BLaER1 (cell line): ENCODE data around the gene FAM171A1.

Source experiments
- H3K27ac ChIP-seq: shearing (Covaris generic); formaldehyde crosslinking; 2 replicates; pipeline ENCODE4 v1.8.1; 2022
- H3K27me3 ChIP-seq: shearing (Covaris generic); formaldehyde crosslinking; 2 replicates; pipeline ENCODE4 v1.8.1; 2022
- H3K36me3 ChIP-seq: shearing (Covaris generic); formaldehyde crosslinking; 2 replicates; pipeline ENCODE4 v1.8.1; 2022
- H3K4me1 ChIP-seq: shearing (Covaris generic); formaldehyde crosslinking; 2 replicates; pipeline ENCODE4 v1.8.1; 2022
- H3K4me2 ChIP-seq: shearing (Covaris generic); formaldehyde crosslinking; 2 replicates; pipeline ENCODE4 v1.8.1; 2022
- H3K4me3 ChIP-seq: shearing (Covaris generic); formaldehyde crosslinking; 2 replicates; pipeline ENCODE4 v1.8.1; 2022
- H3K9ac ChIP-seq: shearing (Covaris generic); formaldehyde crosslinking; 2 replicates; pipeline ENCODE4 v1.8.1; 2022
- H3K9me3 ChIP-seq: shearing (Covaris generic); formaldehyde crosslinking; 2 replicates; pipeline ENCODE4 v1.8.1; 2022
- H4K20me1 ChIP-seq: shearing (Covaris generic); formaldehyde crosslinking; 2 replicates; pipeline ENCODE4 v1.8.1; 2022
- Cebpa-rat ChIP-seq: shearing (Covaris generic); IDR thresholded peaks from 2 replicates; pipeline ENCODE4 v1.8.1; 2022

The FAM171A1 gene

GRCh38 chr10:15196021-15196834 is 174.9 kb downstream of the FAM171A1 start:
- Histone ChIP-seq H3K27ac (no peak overlapping the region), H3K9ac (no peak overlapping the region)

GRCh38 chr10:15189133-15189885 is 181.8 kb downstream of the FAM171A1 start:
- H4K20me1 ChIP-seq: no peaks in the 10 kb centered on the region
- H3K27ac ChIP-seq: no peak overlapping the region
- peaks cover 9% of the 10 kb centered on the region; the same call in 1 of the 2 replicates for H3K4me1 ChIP-seq
- peaks cover 10% of the 10 kb centered on the region; the same call in 1 of the 2 replicates for H3K9me3 ChIP-seq
- TF ChIP-seq Cebpa-rat: no peak
- H3K27me3 ChIP-seq: no peaks in the 10 kb centered on the region
- H3K36me3 ChIP-seq: no peaks in the 10 kb centered on the region
- H3K4me2 ChIP-seq: no peak overlapping the region
- H3K4me3 ChIP-seq: no peak overlapping the region
- H3K9ac ChIP-seq: no peak overlapping the region

More at GRCh38 chr10:15196021-15196834, 174.9 kb downstream of the FAM171A1 start:
- Histone ChIP-seq H3K4me2 (no peak overlapping the region), H3K4me1 (peaks cover 9% of the 10 kb centered on the region; the same call in 1 of the 2 replicates), H3K9me3 (peaks cover 11% of the 10 kb centered on the region; the same call in 1 of the 2 replicates), H3K36me3 (no peaks in the 10 kb centered on the region), H3K4me3 (no peak overlapping the region), H3K27me3 (no peaks in the 10 kb centered on the region), H4K20me1 (no peaks in the 10 kb centered on the region)
- TF ChIP-seq Cebpa-rat: no peak

- H3K9me3 ChIP-seq: 0 out of 2 replicates have a peak, but pooled peaks cover 5% of the 10 kb centered on the region
- no peak overlapping the region for H3K4me2 ChIP-seq
- no peak for TF ChIP-seq Cebpa-rat
Observed at GRCh38 chr10:15188603-15189002, 182.5 kb downstream of the FAM171A1 start.

GRCh38 chr10:15183689-15184481 is 187.2 kb downstream of the FAM171A1 start:
- no peaks in the 10 kb centered on the region for H4K20me1 ChIP-seq
- H3K4me1 ChIP-seq: no peaks in the 10 kb centered on the region
- H3K9ac ChIP-seq: no peak overlapping the region
- no peak overlapping the region for H3K4me3 ChIP-seq
- no peaks in the 10 kb centered on the region for H3K27me3 ChIP-seq
- no peak overlapping the region for H3K4me2 ChIP-seq
- H3K36me3 ChIP-seq: no peaks in the 10 kb centered on the region
- H3K9me3 ChIP-seq: no peaks in the 10 kb centered on the region
- H3K27ac ChIP-seq: no peak overlapping the region
- no peak for TF ChIP-seq Cebpa-rat

More at GRCh38 chr10:15188603-15189002, 182.5 kb downstream of the FAM171A1 start:
- Histone ChIP-seq H3K36me3 (no peaks in the 10 kb centered on the region), H3K4me1 (peaks cover 9% of the 10 kb centered on the region; the same call in 1 of the 2 replicates), H4K20me1 (no peaks in the 10 kb centered on the region), H3K4me3 (no peak overlapping the region), H3K9ac (no peak overlapping the region), H3K27me3 (no peaks in the 10 kb centered on the region), H3K27ac (no peak overlapping the region)

GRCh38 chr10:15182540-15183207 is 188.4 kb downstream of the FAM171A1 start:
- Histone ChIP-seq H3K9me3 (no peaks in the 10 kb centered on the region), H3K9ac (no peak overlapping the region), H3K27ac (no peak overlapping the region), H3K4me2 (no peak overlapping the region), H3K4me3 (no peak overlapping the region), H3K4me1 (no peaks in the 10 kb centered on the region), H4K20me1 (no peaks in the 10 kb centered on the region), H3K36me3 (no peaks in the 10 kb centered on the region), H3K27me3 (no peaks in the 10 kb centered on the region)
- TF ChIP-seq Cebpa-rat: no peak

- TF ChIP-seq Cebpa-rat: no peak
- H3K4me1 ChIP-seq: no peaks in the 10 kb centered on the region
- H3K9me3 ChIP-seq: no peaks in the 10 kb centered on the region
- no peaks in the 10 kb centered on the region for H3K27me3 ChIP-seq
- H3K9ac ChIP-seq: no peak overlapping the region
- H3K4me2 ChIP-seq: no peak overlapping the region
- H4K20me1 ChIP-seq: no peaks in the 10 kb centered on the region
- H3K27ac ChIP-seq: no peak overlapping the region
- H3K36me3 ChIP-seq: no peaks in the 10 kb centered on the region
- no peak overlapping the region for H3K4me3 ChIP-seq
Observed at GRCh38 chr10:15181576-15182156, 189.4 kb downstream of the FAM171A1 start.

- Histone ChIP-seq H3K27ac (no peak overlapping the region), H3K4me1 (no peaks in the 10 kb centered on the region), H4K20me1 (no peaks in the 10 kb centered on the region), H3K27me3 (no peaks in the 10 kb centered on the region), H3K36me3 (no peaks in the 10 kb centered on the region), H3K9me3 (no peaks in the 10 kb centered on the region), H3K4me2 (no peak overlapping the region), H3K9ac (no peak overlapping the region), H3K4me3 (no peak overlapping the region)
- no peak for TF ChIP-seq Cebpa-rat
Observed at GRCh38 chr10:15180736-15181135, 190.4 kb downstream of the FAM171A1 start.

- H3K27me3 ChIP-seq: no peaks in the 10 kb centered on the region
- no peaks in the 10 kb centered on the region for H3K36me3 ChIP-seq
- H3K4me1 ChIP-seq: no peaks in the 10 kb centered on the region
- no peak overlapping the region for H3K4me2 ChIP-seq
- no peak overlapping the region for H3K27ac ChIP-seq
- H4K20me1 ChIP-seq: no peaks in the 10 kb centered on the region
- H3K9ac ChIP-seq: no peak overlapping the region
- no peak for TF ChIP-seq Cebpa-rat
- H3K9me3 ChIP-seq: no peaks in the 10 kb centered on the region
- H3K4me3 ChIP-seq: no peak overlapping the region
Observed at GRCh38 chr10:15176269-15176668, 194.8 kb downstream of the FAM171A1 start.

GRCh38 chr10:15175587-15175986 is 195.5 kb downstream of the FAM171A1 start:
- H4K20me1 ChIP-seq: no peaks in the 10 kb centered on the region
- H3K36me3 ChIP-seq: no peaks in the 10 kb centered on the region
- H3K4me3 ChIP-seq: no peak overlapping the region
- no peak for TF ChIP-seq Cebpa-rat
- H3K4me2 ChIP-seq: no peak overlapping the region
- H3K27ac ChIP-seq: no peak overlapping the region
- H3K9me3 ChIP-seq: no peaks in the 10 kb centered on the region
- no peaks in the 10 kb centered on the region for H3K27me3 ChIP-seq
- H3K4me1 ChIP-seq: peaks cover 7% of the 10 kb centered on the region
- no peak overlapping the region for H3K9ac ChIP-seq
